ENCODE data around the gene ARHGAP26.

Gene ARHGAP26

GRCh38 chr5:143251946-143252345, 481.8 kb downstream of the ARHGAP26 start:
- DNase-seq (ENCODE audit: low read depth in 1 of 2, low spot score in 1 of 2), result no peak

- no peak for DNase-seq (ENCODE audit: low read depth in 1 of 2, low spot score in 1 of 2)
These were observed 484.6 kb downstream of the ARHGAP26 start for GRCh38 chr5:143254819-143255218.

- DNase-seq (ENCODE audit: low read depth in 1 of 2, low spot score in 1 of 2), result no peak
These were observed 488.5 kb downstream of the ARHGAP26 start for GRCh38 chr5:143258559-143259253.

GRCh38 chr5:143259254-143259605, 489.1 kb downstream of the ARHGAP26 start:
- DNase-seq (ENCODE audit: low read depth in 1 of 2, low spot score in 1 of 2), result no peak

GRCh38 chr5:143261748-143262392, 491.7 kb downstream of the ARHGAP26 start:
- no peak for DNase-seq (ENCODE audit: low read depth in 1 of 2, low spot score in 1 of 2)

GRCh38 chr5:143262393-143263174, 492.4 kb downstream of the ARHGAP26 start:
- no peak for DNase-seq (ENCODE audit: low read depth in 1 of 2, low spot score in 1 of 2)

GRCh38 chr5:143263272-143263810, 493.2 kb downstream of the ARHGAP26 start:
- DNase-seq (ENCODE audit: low read depth in 1 of 2, low spot score in 1 of 2), result no peak

- DNase-seq (ENCODE audit: low read depth in 1 of 2, low spot score in 1 of 2), result no peak
These were observed 495.8 kb downstream of the ARHGAP26 start for GRCh38 chr5:143265995-143266394.

GRCh38 chr5:143267186-143267585, 497.0 kb downstream of the ARHGAP26 start:
- DNase-seq (ENCODE audit: low read depth in 1 of 2, low spot score in 1 of 2), result no peak

- DNase-seq (ENCODE audit: low read depth in 1 of 2, low spot score in 1 of 2), result no peak
These were observed 498.2 kb downstream of the ARHGAP26 start for GRCh38 chr5:143268388-143268787.

GRCh38 chr5:143271431-143271830, 501.3 kb downstream of the ARHGAP26 start:
- no peak for DNase-seq (ENCODE audit: low read depth in 1 of 2, low spot score in 1 of 2)

- no peak for DNase-seq (ENCODE audit: low read depth in 1 of 2, low spot score in 1 of 2)
These were observed 504.8 kb downstream of the ARHGAP26 start for GRCh38 chr5:143274952-143275351.

GRCh38 chr5:143275512-143276363, 505.6 kb downstream of the ARHGAP26 start:
- DNase-seq (ENCODE audit: low read depth in 1 of 2, low spot score in 1 of 2), result no peak

- DNase-seq (ENCODE audit: low read depth in 1 of 2, low spot score in 1 of 2), result no peak
These were observed 507.4 kb downstream of the ARHGAP26 start for GRCh38 chr5:143277536-143277935.
